Subcutaneous abdominal adipose tissue (tissue), 5 donors: Measurements from ENCODE around the gene RAB40C.

Experiments used
- H3K27ac ChIP-seq: one replicate; pipeline ENCODE4 v1.7.0; 2013; ENCODE audit warnings: low read depth, mild to moderate bottlenecking, inconsistent platforms, low read length, moderate library complexity
- H3K27me3 ChIP-seq, 5 donors: one replicate each; pipeline ENCODE4 v1.7.0; 2013; ENCODE audit warnings: low read length in 5 of 5, inconsistent platforms in 1 of 5; ENCODE audit not compliant: control insufficient read depth in 5 of 5, insufficient read depth in 4 of 5
- H3K36me3 ChIP-seq, 5 donors: one replicate each; pipeline ENCODE4 v1.7.0; 2013; ENCODE audit warnings: low read length in 5 of 5; ENCODE audit not compliant: control insufficient read depth in 5 of 5, insufficient read depth in 5 of 5
- H3K4me1 ChIP-seq, 5 donors: one replicate each; pipeline ENCODE4 v1.7.0; 2013; ENCODE audit warnings: low read length in 5 of 5, mild to moderate bottlenecking in 3 of 5, moderate library complexity in 1 of 5; ENCODE audit not compliant: control insufficient read depth in 5 of 5, insufficient read depth in 5 of 5
- H3K4me3 ChIP-seq, 5 donors: one replicate each; pipeline ENCODE4 v1.7.0; 2013; ENCODE audit warnings: low read length in 5 of 5, low read depth in 1 of 5
- H3K9ac ChIP-seq, 5 donors: one replicate each; pipeline ENCODE4 v1.7.0; 2013; ENCODE audit warnings: low read length in 5 of 5, mild to moderate bottlenecking in 4 of 5, moderate library complexity in 3 of 5
- H3K9me3 ChIP-seq, 5 donors: one replicate each; pipeline ENCODE4 v1.7.0; 2013; ENCODE audit warnings: low read length in 5 of 5; ENCODE audit not compliant: control insufficient read depth in 5 of 5
- donor health status: healthy.
- donor health status: healthy.
- donor health status: healthy.
- donor health status: healthy.
- donor health status: healthy.

Gene RAB40C

DNA sequence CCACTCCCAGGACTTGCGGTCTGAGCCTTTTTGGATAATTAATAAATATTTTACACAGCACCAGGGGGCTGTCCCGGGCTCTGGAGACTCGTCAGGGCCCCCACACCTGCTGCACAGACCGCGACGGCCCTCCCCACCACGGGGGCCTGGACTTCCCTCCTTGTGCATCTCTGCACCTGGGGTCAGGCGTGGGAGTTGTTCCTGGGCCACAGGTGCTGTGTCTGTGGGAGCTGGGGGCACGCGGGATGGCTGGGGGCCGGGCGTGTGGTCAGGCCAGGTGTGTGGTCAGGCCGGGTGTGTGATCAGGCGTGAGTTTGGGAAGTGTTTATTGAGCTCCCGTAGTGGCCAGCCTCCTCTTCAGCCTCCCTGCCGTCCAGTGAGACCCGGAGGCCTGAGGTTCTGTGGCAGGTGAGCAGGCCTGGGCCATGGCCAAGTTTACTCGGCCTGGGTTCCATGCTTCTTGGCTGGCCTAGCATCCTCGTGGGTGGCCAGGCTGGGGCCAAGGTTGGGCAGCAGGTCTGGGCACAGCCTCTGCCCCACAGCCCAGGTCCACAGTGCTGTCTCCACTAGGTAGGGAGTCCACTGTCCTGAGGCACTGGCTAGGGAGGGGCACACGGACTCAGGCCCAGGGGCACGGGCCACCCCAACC is 88.5 kb downstream of the RAB40C start:
- Histone ChIP-seq H3K4me3 (no peak overlapping the region), H3K9ac (no peak overlapping the region), H3K36me3 (peaks cover 0 to 28% (median 21%) of the 10 kb centered on the region in 5 donors), H3K27ac (no peak overlapping the region), H3K27me3 (peaks cover 0 to 4% (median 0%) of the 10 kb centered on the region in 5 donors), H3K4me1 (peaks cover 4 to 57% (median 50%) of the 10 kb centered on the region in 5 donors), H3K9me3 (no peaks in the 10 kb centered on the region)
